NCI-H526 (cell line): ENCODE results near the gene MRPL55.
A peak's percentile ranks its signal among the peaks of the same experiment; 100 is the strongest.

ENCODE experiments used
- DNase-seq, 2 experiments: peaks; one replicate each; lab custom pipeline; 2025; lab: John Stamatoyannopoulos, UW

Gene MRPL55

GRCh38 chr1:228084797-228085196 lies 24.3 kb downstream of the MRPL55 start:
- DNase-seq, result no peak

GRCh38 chr1:228084325-228084724 lies 24.8 kb downstream of the MRPL55 start:
- DNase-seq, result no peak

DNA sequence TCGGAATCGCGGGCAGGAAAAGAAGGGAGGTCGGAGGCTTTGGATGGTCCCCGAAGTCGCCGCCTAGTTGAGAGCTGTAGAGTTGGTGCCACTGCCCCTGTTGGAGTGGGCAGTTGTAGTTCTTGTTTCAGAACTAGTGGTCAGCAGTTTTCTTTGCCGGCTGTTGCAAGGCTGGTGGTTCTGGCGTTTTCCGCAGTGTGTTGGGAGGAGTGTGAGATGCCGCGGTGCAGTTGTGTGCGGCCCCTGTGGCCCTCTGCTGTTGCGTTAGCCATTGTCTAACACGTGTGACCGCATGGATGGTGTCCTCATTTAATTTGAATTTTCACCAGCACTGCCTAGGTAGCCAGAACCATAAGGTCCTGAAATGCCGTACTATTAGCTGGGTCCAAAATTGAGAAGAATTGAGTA lies 25.2 kb downstream of the MRPL55 start:
- DNase-seq, result no peak

GRCh38 chr1:228082918-228083870 lies 25.9 kb downstream of the MRPL55 start:
- DNase-seq, result peak in 1 of 2 experiments; percentile 43

DNA sequence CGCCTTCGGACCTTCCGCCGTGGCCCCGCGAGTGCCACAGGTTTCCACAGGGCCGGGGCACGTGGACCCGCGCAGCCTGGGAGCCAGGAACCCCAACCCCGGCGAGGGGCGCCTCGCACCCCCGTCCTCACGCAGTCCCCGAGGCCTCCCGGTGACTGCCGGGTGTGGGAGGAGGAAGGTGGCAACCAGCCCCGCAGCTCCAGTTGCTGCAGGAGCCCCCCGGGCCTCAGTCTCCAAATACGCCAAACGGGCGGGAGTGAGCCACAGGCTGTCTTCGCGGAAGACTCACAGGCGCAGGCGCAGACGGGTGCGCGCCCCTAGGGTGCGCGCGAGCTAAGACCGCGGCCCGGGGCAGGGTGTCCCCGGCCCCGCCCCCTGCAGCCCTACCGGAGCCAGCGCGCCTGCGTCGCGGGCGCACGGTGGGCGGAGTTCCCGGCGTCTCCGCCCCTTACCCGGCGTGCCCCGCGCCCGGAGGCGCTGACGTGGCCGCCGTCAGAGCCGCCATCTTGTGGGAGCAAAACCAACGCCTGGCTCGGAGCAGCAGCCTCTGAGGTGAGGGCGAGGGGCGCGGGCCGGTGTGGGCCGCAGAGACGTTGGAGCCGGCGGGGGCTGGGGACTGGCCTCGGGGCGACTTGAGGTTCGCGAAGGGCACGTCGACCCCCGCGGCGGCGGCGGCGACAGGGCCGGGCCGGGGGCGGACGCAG lies 26.7 kb downstream of the MRPL55 start, which contains the start of gene ARF1:
TSS of gene ARF1 (plus strand) at position 495 of the 704 bp plus-strand sequence. CDS start 14,407 bp downstream, outside the sequence.
- peak; percentile 49 to 91 for DNase-seq

DNA sequence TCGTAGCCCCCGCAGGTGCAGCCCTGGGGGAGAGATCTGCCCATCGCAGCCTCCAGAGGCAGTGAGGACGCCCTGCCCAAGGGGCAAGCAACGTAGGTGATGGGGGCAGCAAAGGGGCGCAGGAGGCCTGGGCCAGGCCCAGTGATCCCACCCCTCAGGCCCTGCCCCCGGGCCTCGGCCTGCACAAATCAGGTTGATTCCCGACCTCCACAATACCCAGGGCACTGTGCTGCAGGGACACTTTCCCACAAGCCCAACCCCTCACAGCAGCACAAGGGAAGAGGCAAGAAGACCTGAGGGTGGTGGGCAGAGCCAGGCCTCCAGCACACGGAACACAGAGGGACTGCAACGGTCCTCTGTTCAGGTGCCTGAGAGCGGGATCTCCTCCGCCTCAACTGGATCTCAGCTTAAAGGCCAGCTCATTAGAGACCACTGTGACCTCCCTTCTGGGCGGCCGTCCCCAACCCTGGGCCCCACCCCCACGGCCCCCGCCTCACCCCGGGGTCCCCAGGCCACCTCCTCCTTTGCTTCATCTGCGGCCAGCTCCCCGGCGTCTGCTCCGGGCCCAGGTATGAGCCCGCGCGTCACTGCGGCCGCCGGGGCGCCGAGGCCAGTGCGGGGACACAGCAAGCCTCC lies 27.4 kb downstream of the MRPL55 start:
- DNase-seq, result peak in 1 of 2 experiments; percentile 44

DNA sequence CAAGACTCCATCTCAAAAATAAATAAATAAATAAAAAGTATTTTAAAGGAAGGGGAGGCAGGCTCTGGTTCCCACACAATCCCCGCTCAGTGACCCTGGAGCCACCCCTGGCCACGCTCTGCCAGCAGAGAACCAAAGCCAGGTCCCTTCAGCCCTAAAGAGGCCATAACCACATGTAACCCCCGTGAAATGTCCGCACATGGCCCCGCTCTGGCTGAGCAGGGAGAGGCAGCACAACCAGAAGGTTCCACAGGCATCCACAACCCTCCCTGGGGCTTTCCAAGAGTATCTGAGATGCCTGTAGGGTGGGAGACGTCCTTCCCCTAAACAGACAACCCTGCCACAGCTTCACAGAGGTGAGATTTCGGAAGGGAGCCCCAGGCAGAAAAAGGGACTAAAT lies 28.0 kb downstream of the MRPL55 start:
- DNase-seq, result no peak

DNA sequence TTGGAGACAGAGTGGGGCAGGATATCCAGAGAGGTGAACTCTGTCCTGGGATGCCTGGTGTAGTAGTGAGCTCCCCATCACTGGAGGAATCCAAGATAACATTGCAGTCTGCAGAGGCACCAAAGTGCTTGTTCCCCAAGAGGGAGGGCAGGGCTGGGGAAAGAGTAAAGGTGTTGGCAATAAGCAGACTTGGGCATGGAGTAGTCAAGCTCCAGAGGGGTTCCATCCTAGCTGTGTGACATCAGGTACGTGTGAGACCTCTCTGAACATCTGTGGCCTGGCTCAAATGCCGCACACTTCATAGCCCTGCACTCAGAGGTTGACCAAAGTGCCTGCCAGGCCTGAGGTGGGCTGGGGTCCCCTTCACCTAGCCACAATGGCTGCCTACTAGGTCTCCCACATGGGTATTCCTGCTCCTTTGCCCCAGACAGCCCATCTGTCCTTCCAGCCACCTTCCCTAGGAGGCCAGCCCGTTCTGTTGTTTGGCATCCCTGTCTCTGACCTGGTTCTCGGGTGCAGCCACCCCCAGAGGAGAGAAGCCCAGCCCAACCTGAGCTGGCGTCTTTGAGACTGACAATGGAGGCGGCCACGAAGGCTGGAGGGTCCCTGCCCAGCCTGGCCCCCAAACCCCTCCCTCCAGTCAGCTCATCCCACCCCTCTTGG lies 29.4 kb downstream of the MRPL55 start:
- no peak for DNase-seq

DNA sequence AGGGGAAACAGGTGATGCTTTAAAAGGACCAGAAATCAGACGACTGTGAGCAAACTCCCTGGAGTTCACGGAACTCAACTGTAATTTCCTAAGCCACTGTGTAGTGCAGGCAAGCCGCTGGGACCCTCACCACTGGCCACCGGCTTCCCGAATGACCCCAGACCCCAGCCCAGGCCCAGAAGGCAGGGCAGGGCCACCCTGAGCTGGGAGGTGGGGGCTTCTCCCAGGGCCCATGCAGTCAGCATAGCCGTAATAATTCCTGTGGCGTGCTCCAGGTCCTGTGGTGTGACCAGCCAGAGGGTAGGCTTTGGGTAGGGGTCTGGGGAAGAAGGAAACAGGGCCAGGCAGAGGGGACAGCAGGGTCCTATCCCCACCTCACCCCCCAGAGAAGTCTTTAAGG lies 30.1 kb downstream of the MRPL55 start:
- DNase-seq, result no peak

DNA sequence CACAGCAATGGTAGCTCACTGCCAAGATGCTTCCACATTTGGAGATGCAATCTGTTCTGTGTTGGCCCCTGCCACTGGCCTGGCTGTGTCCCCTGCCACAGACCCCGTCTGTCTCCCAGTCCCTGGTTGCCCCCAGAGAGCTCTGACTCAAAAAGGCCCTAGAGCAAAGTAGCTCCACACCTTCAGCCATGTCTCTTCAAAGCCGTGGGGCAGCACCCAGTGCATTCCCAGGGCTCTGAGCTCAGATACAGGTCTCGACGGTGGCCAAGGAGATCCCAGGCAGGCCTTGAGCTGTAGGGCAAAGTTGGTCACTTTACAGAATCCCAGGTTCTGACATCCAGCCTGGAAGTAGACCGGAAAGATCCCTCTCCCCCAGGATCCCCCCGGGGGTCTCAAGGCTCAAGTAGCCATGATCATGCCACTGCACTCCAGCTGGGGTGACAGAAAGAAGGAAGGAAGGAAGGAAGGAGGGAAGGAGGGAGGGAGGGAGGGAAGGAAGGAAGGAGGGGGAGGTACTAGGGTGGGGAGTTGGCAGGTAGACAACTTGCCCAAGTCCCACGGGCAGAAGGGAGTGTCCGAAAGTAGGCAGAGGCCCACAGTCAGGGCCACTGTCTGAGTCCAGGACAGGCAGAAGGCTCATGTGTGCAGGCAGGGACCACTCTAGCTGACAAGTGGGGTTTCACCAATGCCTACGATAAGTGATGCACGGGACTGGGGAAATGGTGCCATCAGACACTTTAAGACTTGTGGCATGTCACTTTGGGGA lies 31.4 kb downstream of the MRPL55 start:
- DNase-seq, result no peak

- DNase-seq, result no peak
Measured at GRCh38 chr1:228076796-228077430, 32.2 kb downstream of the MRPL55 start.

GRCh38 chr1:228075801-228076271 lies 33.3 kb downstream of the MRPL55 start:
- DNase-seq, result no peak

- DNase-seq, result no peak
Measured at GRCh38 chr1:228074954-228075730, 34.0 kb downstream of the MRPL55 start.

- DNase-seq, result peak in 1 of 2 experiments; percentile 20
Measured at GRCh38 chr1:228073857-228074545, 35.1 kb downstream of the MRPL55 start.

DNA sequence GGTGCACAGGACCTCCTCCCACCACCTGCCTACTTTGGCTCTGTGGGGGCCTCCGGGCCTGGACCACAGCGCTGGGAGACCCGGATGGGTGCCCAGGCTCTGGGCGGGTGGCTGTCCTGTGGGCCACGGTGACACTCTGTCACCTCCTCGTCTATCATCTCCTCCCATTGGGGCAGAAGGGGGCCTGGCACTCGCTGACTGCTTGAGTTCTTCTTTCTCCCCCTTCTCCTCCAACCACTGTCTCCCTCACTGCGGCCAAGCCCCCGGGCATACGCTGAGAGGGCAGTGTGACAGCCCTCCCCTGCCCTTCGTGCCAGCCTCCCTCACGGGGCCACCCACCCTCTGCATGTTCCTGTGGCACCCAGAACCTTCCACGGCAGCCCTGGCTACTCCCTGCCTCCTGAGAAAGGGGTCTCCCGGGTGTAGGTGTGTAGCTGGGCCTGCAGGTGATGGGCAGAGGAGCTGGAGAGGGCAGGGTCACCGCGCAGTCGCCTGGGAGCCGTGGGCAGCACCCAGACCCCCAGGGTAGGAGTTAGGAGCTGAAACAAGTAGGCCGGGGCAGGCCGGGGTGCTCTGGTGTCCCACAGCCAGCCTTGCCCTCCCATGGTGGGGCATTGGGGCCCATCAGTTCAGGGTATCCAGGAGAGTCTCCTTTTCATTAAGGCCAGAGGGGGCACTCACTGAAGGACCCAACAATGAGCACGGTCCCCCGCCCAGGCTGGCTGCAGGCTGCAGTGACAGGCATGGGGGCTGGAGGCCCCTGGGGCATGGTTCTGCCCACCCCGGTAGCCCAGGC lies 35.8 kb downstream of the MRPL55 start:
- DNase-seq, result no peak

DNA sequence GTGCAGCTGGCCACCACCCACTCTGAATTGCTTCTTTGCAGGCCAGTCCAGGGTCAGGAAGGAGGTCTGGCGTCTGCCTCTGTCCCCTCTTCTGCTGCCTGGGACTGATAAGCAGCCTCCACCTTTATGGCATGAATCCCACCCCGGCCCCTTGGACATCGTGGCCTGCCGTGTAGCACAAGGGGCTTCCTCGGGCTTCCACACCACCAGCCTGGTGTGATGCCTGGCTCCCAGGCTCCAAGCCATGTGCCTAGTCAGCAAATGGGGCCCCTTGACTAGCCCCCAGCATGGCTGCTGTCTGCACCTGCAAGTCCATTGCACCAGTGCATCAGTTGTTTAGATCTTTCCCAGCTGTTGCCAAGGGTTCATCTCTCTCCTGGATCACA lies 36.4 kb downstream of the MRPL55 start:
- no peak for DNase-seq

DNA sequence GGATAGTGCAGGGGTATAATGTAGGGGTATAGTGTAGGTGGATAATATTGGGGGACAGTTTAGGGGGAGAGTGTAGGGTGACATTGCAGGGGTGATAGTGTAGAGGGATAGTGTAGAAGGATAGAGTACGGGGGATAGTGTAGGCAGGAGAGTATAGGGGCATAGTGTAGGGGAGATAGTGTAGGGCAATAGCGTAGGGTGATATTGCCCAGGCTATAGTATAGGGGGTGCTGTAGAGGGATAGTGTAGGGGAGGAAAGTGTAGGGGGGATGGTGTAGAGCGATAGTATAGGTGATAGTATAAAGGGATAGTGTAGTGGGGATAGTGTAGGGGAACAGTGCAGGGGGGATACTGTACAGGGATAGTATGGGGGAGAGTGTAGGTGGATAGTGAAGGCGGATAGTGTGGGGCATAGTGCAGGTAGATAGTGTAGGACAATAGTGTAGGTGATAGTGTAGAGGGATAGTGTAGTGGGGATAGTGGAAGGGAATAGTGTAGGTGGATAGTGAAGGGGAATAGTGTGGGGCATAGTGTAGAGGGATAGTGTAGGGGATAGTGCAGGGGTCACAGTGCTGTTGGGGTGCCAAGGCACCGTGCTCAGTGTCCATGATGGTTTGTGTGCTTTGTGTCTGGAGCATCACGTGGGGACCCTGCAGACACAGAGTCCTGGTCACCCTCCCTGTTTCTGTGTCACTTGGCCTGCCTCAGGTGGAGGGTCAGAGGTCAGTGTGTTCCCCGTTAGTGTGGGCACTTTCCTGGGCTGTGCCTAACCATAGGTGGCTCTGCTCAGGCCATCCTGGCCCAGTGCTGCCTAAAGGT lies 37.1 kb downstream of the MRPL55 start:
- no peak for DNase-seq
